GM12801 (cell line): Measurements from ENCODE around the gene KAT8.

ENCODE experiments used
- CTCF ChIP-seq: IDR thresholded peaks from one replicate; pipeline ENCODE4 v1.5.1; 2011; ENCODE audit warnings: control low read depth; ENCODE audit not compliant: insufficient read length; ENCODE audit errors: extremely low read depth

KAT8 gene

GRCh38 chr16:31117384-31118222 is at the start of gene KAT8:
TSS of gene KAT8 (plus strand) at chr16:31117664. CDS start at chr16:31117682, 18 bp downstream.
- TF ChIP-seq CTCF, result no peak

GRCh38 chr16:31071861-31072260 is 45.6 kb upstream of the KAT8 start:
- TF ChIP-seq CTCF, result no peak

- no peak for TF ChIP-seq CTCF
Measured at GRCh38 chr16:31072540-31073141, 44.8 kb upstream of the KAT8 start.

- TF ChIP-seq CTCF, result no peak
Measured at GRCh38 chr16:31073142-31073969, 44.1 kb upstream of the KAT8 start.

- TF ChIP-seq CTCF, result no peak
Measured at GRCh38 chr16:31073970-31074813, 43.3 kb upstream of the KAT8 start, which contains the start of the genes ZNF646 and ZNF668. TSS of gene ZNF646 (plus strand) at chr16:31074422. CDS start at chr16:31076325, 1,903 bp downstream. TSS of gene ZNF668 (minus strand) at chr16:31074240. CDS start at chr16:31064459, 9,781 bp downstream.

- TF ChIP-seq CTCF, result no peak
Measured at GRCh38 chr16:31074814-31075183, 42.7 kb upstream of the KAT8 start.
